Activated CD4-positive, alpha-beta T cell treated with anti-CD3 and anti-CD28 coated beads, Interleukin-2, amount 50 U/mL, for 16 hours (primary cell): ENCODE results near the gene PLA2R1.

ENCODE experiments used
- DNase-seq: peaks from one replicate; pipeline ENCODE4 v3.0.0-alpha.2; 2020

PLA2R1 gene

GRCh38 chr2:160028431-160029269, 33.8 kb downstream of the PLA2R1 start:
- DNase-seq, result no peak

- DNase-seq, result peak; percentile 6
Measured at GRCh38 chr2:160022162-160022561, 40.3 kb downstream of the PLA2R1 start.

- no peak for DNase-seq
Measured at GRCh38 chr2:160019374-160020090, 42.9 kb downstream of the PLA2R1 start.

- DNase-seq, result no peak
Measured at GRCh38 chr2:160015746-160016145, 46.7 kb downstream of the PLA2R1 start.

GRCh38 chr2:160014227-160014626, 48.2 kb downstream of the PLA2R1 start:
- DNase-seq, result no peak

- DNase-seq, result no peak
Measured at GRCh38 chr2:160010361-160011145, 51.9 kb downstream of the PLA2R1 start.

GRCh38 chr2:160007111-160007510, 55.3 kb downstream of the PLA2R1 start:
- no peak for DNase-seq

- no peak for DNase-seq
Measured at GRCh38 chr2:160006475-160006874, 55.9 kb downstream of the PLA2R1 start.

GRCh38 chr2:160005908-160006307, 56.5 kb downstream of the PLA2R1 start:
- DNase-seq, result no peak

GRCh38 chr2:160005476-160005875, 56.9 kb downstream of the PLA2R1 start:
- no peak for DNase-seq

GRCh38 chr2:159998961-159999360, 63.5 kb downstream of the PLA2R1 start:
- DNase-seq, result no peak

- no peak for DNase-seq
Measured at GRCh38 chr2:159998243-159998642, 64.2 kb downstream of the PLA2R1 start.

GRCh38 chr2:159996792-159997546, 65.4 kb downstream of the PLA2R1 start:
- no peak for DNase-seq

- DNase-seq, result no peak
Measured at GRCh38 chr2:159995038-159995437, 67.4 kb downstream of the PLA2R1 start.

- DNase-seq, result no peak
Measured at GRCh38 chr2:159989249-159989648, 73.2 kb downstream of the PLA2R1 start.

- no peak for DNase-seq
Measured at GRCh38 chr2:159988412-159988970, 73.9 kb downstream of the PLA2R1 start.

GRCh38 chr2:159987181-159987580, 75.2 kb downstream of the PLA2R1 start:
- no peak for DNase-seq

GRCh38 chr2:159985656-159986055, 76.8 kb downstream of the PLA2R1 start:
- no peak for DNase-seq

- no peak for DNase-seq
Measured at GRCh38 chr2:159984034-159984433, 78.4 kb downstream of the PLA2R1 start.

- no peak for DNase-seq
Measured at GRCh38 chr2:159982842-159983785, 79.3 kb downstream of the PLA2R1 start.

- no peak for DNase-seq
Measured at GRCh38 chr2:159982270-159982669, 80.1 kb downstream of the PLA2R1 start.
